HepG2 (cell line): ENCODE data around the gene TLCD1. TPM values are rescaled to one million over a fixed set of nuclear protein-coding genes. Genes with fewer than 3 reads are reported as not detected.

ENCODE experiments used
- ATF7-NPFF ChIP-seq: sonication (generic); formaldehyde crosslinking; IDR thresholded peaks from 2 replicates; pipeline ENCODE4 v1.8.1; 2023; ENCODE audit warnings: mild to moderate bottlenecking, low read depth, missing genetic modification reagents, moderate library complexity
- ELF1 ChIP-seq: sonication (generic); formaldehyde crosslinking; IDR thresholded peaks from 2 replicates; pipeline ENCODE4 v1.4.0; 2020; ENCODE audit warnings: missing genetic modification reagents
- KLF6 ChIP-seq: IDR thresholded peaks from 2 replicates; pipeline ENCODE4 v1.8.0; 2016; ENCODE audit warnings: missing biosample characterization, missing genetic modification reagents
- NONO ChIP-seq, 2 experiments: fragments of 450-650 bp in 1 of 2; sonication (generic) in 1 of 2; formaldehyde crosslinking in 1 of 2; IDR thresholded peaks in 1 of 2; conservative IDR thresholded peaks in 1 of 2; 2 replicates each; pipeline versions ENCODE4 v1.6.1 to v1.8.0; 2017 to 2022; ENCODE audit warnings: mild to moderate bottlenecking in 1 of 2, missing genetic modification reagents in 1 of 2, moderate library complexity in 1 of 2
- SMARCE1 ChIP-seq: fragments of 450-650 bp; IDR thresholded peaks from 2 replicates; pipeline ENCODE4 v1.6.1; 2017; ENCODE audit warnings: borderline replicate concordance
- ZNF143 ChIP-seq: sonication (generic); formaldehyde crosslinking; IDR thresholded peaks from 2 replicates; pipeline ENCODE4 v1.4.0; 2020; ENCODE audit warnings: missing genetic modification reagents
- ZNF501 ChIP-seq: sonication (generic); formaldehyde crosslinking; IDR thresholded peaks from 2 replicates; pipeline ENCODE4 v1.5.1; 2020; ENCODE audit warnings: mild to moderate bottlenecking, moderate library complexity, missing genetic modification reagents
- ZNF749 ChIP-seq: sonication (generic); formaldehyde crosslinking; IDR thresholded peaks from 2 replicates; pipeline ENCODE4 v1.8.0; 2022; ENCODE audit warnings: mild to moderate bottlenecking, missing genetic modification reagents, moderate library complexity, borderline replicate concordance
- ZNF766 ChIP-seq: sonication (generic); formaldehyde crosslinking; IDR thresholded peaks from 2 replicates; pipeline ENCODE4 v1.5.0; 2020; ENCODE audit warnings: missing genetic modification reagents, borderline replicate concordance
- polyA plus RNA-seq, 8 experiments: library from polyadenylated mRNA; depleted of rRNA in 3 of 8; stranded (reverse) in 7 of 8; unstranded in 1 of 8; fragments of >200 nt; fragmentation: Illumina TruSeq in 4 of 8; extraction: Trizol in 4 of 8; gene quantifications; 2 replicates each; pipeline versions ENCODE4 v1.2.1 to v1.2.3, GENCODE V29; 2011 to 2016; ENCODE audit warnings: low read depth in 4 of 8, missing spikeins in 1 of 8, mixed read lengths in 1 of 8; ENCODE audit not compliant: insufficient read depth in 1 of 8
- total RNA-seq, 5 experiments: library from RNA; depleted of rRNA; stranded (reverse); fragments of >200 nt; fragmentation: Illumina TruSeq; extraction: Trizol; gene quantifications; 2 replicates each; pipeline ENCODE4 v1.2.3, GENCODE V29; 2016; ENCODE audit warnings: low read depth in 1 of 5
- TF ChIP-seq, protein P1 (sequence below): sonication (generic); IDR thresholded peaks from 2 replicates; pipeline ENCODE4 v1.6.1; 2016; ENCODE audit warnings: low read depth, borderline replicate concordance
- TF ChIP-seq, protein P2 (sequence below): sonication (generic); formaldehyde crosslinking; IDR thresholded peaks from 2 replicates; pipeline ENCODE4 v1.8.0; 2022; ENCODE audit warnings: missing genetic modification reagents, mild to moderate bottlenecking, inconsistent platforms, borderline replicate concordance
- TF ChIP-seq, protein P3 (sequence below): IDR thresholded peaks from 2 replicates; pipeline ENCODE4 v1.6.1; 2016; ENCODE audit warnings: low read depth, missing genetic modification reagents, missing compliant biosample characterization
- TF ChIP-seq, protein P4 (sequence below): sonication (generic); formaldehyde crosslinking; conservative IDR thresholded peaks from 2 replicates; pipeline ENCODE4 v1.4.0; 2020; ENCODE audit warnings: missing genetic modification reagents
- TF ChIP-seq, protein P5 (sequence below): fragments of 450-650 bp; IDR thresholded peaks from 2 replicates; pipeline ENCODE4 v1.6.1; 2017

Gene TLCD1
- total and polyA plus RNA-seq, 2 of the 13 experiments (the other 11 are each of a cell fraction or from before 2014, with no cell fraction given): 14.9 to 19.6 TPM

DNA sequence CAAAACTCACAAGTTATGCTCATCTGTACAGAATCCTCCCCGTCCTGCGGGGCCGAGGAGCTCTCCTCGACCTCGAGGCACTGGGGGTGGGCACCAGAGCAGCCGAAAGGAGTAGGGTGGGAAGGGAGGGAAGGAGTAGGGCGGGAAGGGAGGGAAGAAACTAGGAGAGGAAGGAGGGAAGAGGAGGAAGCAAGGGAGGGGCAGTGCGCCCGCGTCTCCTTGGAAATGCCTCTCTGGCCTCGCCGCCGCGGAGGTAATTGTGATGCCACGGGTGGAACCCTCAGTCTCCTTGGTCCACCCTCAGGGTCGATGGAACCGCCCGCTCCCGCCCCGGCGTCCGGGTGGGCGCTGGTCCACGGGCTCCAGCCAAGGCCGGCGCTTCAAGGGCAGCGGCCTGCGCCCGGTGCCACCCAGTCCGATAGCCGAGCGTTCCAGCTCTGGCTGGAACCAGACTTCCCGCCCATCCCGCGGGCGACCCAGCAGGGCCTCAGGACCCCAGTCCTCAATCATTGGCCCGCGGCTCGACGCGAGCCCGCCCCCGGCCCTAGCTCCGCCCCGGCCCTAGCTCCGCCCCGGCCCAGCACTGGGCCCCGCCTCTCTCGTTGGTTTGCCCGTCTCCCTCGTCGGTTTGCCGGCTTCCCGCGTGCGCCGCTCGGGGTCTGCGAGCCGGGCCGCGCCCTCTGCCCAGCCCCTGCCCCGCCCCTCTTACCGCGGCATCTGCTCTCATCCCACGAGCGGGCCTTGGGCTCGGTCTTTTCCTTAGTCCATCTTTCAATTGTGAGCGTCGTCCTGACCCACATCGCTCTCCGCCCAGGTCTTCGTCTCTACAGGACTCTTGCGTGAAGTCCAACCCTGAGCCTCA, 14.9 kb downstream of the TLCD1 start (continued):
- TF ChIP-seq, protein P1, sequence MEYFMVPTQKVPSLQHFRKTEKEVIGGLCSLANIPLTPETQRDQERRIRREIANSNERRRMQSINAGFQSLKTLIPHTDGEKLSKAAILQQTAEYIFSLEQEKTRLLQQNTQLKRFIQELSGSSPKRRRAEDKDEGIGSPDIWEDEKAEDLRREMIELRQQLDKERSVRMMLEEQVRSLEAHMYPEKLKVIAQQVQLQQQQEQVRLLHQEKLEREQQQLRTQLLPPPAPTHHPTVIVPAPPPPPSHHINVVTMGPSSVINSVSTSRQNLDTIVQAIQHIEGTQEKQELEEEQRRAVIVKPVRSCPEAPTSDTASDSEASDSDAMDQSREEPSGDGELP: no peak
- TF ChIP-seq ATF7-NPFF (CRISPR knock-in tag) (peak; percentile 14; the same call in 1 of the 2 replicates), KLF6 (CRISPR knock-in tag) (peak; percentile 66; the same call in 1 of the 2 replicates), ZNF143 (CRISPR knock-in tag) (peak; percentile 46), ELF1 (CRISPR knock-in tag) (peak; percentile 8; the same call in 1 of the 2 replicates), ZNF766 (CRISPR knock-in tag) (peak; percentile 72; the same call in 1 of the 2 replicates), NONO (IDR thresholded peaks at IDR 0.05) (no peak), NONO (CRISPR knock-in tag; conservative IDR thresholded peaks at IDR 0.05) (peak; percentile 32), SMARCE1 (no peak), ZNF749 (CRISPR knock-in tag) (0 out of 2 replicates have a peak, but pooled peaks have one; percentile 41), ZNF501 (CRISPR knock-in tag) (peak; percentile 63; the same call in 1 of the 2 replicates)
- TF ChIP-seq, protein P2, sequence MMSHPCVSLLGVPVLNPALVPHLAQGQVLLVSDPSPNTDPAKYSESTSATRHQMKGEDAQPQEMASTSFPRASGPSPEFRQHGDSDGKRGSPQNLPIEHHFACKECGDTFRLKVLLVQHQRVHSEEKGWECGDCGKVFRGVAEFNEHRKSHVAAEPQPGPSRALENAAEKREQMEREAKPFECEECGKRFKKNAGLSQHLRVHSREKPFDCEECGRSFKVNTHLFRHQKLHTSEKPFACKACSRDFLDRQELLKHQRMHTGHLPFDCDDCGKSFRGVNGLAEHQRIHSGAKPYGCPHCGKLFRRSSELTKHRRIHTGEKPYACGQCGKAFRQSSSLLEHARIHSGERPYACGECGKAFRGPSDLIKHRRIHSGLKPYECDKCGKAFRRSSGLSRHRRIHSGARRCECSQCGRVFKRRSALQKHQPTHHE (CRISPR knock-in tag): no peak
- TF ChIP-seq, protein P3, sequence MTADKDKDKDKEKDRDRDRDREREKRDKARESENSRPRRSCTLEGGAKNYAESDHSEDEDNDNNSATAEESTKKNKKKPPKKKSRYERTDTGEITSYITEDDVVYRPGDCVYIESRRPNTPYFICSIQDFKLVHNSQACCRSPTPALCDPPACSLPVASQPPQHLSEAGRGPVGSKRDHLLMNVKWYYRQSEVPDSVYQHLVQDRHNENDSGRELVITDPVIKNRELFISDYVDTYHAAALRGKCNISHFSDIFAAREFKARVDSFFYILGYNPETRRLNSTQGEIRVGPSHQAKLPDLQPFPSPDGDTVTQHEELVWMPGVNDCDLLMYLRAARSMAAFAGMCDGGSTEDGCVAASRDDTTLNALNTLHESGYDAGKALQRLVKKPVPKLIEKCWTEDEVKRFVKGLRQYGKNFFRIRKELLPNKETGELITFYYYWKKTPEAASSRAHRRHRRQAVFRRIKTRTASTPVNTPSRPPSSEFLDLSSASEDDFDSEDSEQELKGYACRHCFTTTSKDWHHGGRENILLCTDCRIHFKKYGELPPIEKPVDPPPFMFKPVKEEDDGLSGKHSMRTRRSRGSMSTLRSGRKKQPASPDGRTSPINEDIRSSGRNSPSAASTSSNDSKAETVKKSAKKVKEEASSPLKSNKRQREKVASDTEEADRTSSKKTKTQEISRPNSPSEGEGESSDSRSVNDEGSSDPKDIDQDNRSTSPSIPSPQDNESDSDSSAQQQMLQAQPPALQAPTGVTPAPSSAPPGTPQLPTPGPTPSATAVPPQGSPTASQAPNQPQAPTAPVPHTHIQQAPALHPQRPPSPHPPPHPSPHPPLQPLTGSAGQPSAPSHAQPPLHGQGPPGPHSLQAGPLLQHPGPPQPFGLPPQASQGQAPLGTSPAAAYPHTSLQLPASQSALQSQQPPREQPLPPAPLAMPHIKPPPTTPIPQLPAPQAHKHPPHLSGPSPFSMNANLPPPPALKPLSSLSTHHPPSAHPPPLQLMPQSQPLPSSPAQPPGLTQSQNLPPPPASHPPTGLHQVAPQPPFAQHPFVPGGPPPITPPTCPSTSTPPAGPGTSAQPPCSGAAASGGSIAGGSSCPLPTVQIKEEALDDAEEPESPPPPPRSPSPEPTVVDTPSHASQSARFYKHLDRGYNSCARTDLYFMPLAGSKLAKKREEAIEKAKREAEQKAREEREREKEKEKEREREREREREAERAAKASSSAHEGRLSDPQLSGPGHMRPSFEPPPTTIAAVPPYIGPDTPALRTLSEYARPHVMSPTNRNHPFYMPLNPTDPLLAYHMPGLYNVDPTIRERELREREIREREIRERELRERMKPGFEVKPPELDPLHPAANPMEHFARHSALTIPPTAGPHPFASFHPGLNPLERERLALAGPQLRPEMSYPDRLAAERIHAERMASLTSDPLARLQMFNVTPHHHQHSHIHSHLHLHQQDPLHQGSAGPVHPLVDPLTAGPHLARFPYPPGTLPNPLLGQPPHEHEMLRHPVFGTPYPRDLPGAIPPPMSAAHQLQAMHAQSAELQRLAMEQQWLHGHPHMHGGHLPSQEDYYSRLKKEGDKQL (CRISPR knock-in tag): no peak
- TF ChIP-seq, protein P4, sequence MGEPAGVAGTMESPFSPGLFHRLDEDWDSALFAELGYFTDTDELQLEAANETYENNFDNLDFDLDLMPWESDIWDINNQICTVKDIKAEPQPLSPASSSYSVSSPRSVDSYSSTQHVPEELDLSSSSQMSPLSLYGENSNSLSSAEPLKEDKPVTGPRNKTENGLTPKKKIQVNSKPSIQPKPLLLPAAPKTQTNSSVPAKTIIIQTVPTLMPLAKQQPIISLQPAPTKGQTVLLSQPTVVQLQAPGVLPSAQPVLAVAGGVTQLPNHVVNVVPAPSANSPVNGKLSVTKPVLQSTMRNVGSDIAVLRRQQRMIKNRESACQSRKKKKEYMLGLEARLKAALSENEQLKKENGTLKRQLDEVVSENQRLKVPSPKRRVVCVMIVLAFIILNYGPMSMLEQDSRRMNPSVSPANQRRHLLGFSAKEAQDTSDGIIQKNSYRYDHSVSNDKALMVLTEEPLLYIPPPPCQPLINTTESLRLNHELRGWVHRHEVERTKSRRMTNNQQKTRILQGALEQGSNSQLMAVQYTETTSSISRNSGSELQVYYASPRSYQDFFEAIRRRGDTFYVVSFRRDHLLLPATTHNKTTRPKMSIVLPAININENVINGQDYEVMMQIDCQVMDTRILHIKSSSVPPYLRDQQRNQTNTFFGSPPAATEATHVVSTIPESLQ (CRISPR knock-in tag): no peak
- TF ChIP-seq, protein P5, sequence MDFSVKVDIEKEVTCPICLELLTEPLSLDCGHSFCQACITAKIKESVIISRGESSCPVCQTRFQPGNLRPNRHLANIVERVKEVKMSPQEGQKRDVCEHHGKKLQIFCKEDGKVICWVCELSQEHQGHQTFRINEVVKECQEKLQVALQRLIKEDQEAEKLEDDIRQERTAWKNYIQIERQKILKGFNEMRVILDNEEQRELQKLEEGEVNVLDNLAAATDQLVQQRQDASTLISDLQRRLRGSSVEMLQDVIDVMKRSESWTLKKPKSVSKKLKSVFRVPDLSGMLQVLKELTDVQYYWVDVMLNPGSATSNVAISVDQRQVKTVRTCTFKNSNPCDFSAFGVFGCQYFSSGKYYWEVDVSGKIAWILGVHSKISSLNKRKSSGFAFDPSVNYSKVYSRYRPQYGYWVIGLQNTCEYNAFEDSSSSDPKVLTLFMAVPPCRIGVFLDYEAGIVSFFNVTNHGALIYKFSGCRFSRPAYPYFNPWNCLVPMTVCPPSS: no peak
